ENCODE results near the gene TDRD3.

DNA sequence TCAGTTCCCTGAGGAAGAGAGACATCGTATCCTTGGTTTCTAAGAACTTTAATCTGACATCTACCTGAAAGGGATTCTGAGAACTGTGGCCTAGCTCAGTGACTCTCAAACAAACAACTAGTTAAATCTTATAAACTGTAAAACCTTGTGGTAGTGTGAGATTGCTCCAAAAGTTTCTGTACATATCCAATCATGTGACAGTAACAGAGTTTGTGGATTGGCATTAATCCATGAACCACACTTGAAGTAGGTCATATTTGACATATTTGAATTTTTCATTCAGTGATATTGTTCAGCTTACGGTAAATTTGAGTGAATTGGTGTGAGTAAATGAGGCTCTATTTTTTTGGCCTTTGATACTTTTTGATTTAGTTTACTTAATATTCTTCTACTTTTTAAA, 15.0 kb downstream of the TDRD3 start:
- no peak for TF ChIP-seq CTCF (IDR thresholded peaks at IDR 0.05; ENCODE audit: low read depth, low read length, poor library complexity, severe bottlenecking)
- no peak for TF ChIP-seq EZH2phosphoT487 (IDR thresholded peaks at IDR 0.05; ENCODE audit: borderline replicate concordance, low read length)
